T-helper 9 cell (primary cell): Measurements from ENCODE around the gene CYSTM1.

Experiments used
- DNase-seq: peaks from one replicate; pipeline ENCODE4 v3.0.0-alpha.2; 2020

The CYSTM1 gene

GRCh38 chr5:140261403-140262171, 86.6 kb downstream of the CYSTM1 start:
- DNase-seq = peak; percentile 21

- DNase-seq = no peak
Observed at GRCh38 chr5:140262221-140262620, 87.2 kb downstream of the CYSTM1 start.

- no peak for DNase-seq
Observed at GRCh38 chr5:140262839-140263238, 87.9 kb downstream of the CYSTM1 start.

GRCh38 chr5:140265845-140266244, 90.9 kb downstream of the CYSTM1 start:
- no peak for DNase-seq

DNA sequence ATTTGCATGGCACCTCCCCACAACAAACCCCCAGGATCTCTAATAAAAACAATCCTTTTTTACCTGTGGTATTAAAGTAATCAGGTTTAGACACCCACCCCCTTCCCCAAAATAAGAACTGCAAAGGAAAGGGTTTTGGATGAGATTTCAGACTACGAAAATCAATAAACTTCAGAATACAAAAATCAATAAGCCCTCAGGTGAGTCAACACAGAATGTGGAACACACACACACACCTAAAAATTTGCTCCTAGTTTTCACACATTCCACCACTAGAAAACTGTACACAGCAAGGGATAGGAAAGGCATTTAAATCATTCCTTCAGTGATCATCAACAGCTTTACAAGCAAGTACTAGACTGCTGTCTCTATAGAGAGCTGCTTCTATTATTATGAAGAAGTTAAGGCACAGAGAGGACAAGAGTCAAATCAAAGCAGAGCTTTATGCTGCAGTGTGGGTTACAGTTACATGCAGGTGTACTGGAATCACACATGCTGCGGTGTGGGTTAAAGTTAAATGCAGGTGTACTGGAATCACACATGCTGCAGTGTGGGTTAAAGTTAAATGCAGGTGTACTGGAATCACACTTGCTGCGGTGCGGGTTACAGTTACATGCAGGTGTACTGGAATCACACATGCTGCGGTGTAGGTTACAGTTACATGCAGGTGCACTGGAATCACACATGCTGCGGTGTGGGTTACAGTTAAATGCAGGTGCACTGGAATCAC, 91.6 kb downstream of the CYSTM1 start:
- DNase-seq = no peak

GRCh38 chr5:140267201-140267540, 92.2 kb downstream of the CYSTM1 start:
- DNase-seq = no peak

- DNase-seq = no peak
Observed at GRCh38 chr5:140267559-140268018, 92.6 kb downstream of the CYSTM1 start.

- DNase-seq = no peak
Observed at GRCh38 chr5:140270008-140270407, 95.0 kb downstream of the CYSTM1 start.

GRCh38 chr5:140273401-140273877, 98.5 kb downstream of the CYSTM1 start:
- DNase-seq = no peak

GRCh38 chr5:140275837-140276236, 100.8 kb downstream of the CYSTM1 start:
- no peak for DNase-seq

DNA sequence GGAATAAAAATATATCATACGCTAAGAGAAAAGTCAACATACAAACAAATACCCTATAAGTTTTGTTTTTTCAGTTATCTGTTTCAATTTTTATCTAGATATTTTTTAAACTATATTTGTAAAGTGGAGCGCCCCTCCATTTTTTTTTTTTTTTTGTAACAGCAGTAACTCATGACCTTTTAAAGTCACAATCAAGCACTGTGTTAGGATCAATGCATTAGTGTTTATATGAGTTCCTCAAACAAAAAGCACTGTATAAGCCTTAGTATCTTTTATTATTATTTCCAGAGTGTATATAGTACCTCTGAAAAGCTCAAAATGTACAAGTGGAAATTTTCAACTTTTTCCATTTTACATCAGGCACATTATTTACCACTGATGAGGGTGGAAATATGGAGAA, 107.3 kb downstream of the CYSTM1 start:
- no peak for DNase-seq

DNA sequence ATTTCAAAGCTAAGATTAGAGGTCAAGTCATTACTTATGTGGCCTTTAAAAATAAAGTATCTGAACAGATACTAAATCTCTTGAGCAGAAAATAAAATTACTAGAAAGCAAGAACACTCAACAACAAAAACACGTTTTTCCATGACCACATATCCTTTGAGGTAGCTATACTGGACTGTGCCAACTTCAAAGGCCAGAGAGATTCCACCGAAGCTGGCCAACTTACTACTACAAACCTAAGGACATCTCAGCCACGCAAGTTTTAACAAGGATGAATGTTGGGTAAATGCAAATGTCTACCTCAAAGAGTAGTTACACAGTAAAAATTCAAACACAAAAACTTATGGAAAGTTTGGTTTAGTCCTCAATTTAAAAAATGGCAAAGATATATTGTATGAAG, 109.0 kb downstream of the CYSTM1 start:
- DNase-seq = no peak

DNA sequence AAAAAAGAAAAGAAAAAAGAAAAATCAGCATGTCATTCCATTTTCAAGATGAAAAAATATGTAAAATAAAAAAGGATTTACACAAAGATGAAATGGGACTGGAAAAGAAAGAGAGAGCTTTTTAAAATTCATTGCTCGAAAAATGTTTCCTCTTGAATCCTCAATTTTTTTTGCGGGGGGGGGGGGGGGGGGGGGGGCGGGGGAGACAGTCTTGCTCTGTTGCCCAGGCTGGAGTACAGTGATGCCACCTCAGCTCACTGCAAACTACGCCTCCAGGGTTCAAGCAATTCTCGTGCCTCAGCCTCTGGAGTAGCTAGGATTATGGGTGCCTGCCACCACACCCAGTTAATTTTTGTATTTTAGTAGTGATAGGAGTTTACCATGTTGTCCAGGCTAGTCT, 111.4 kb downstream of the CYSTM1 start:
- DNase-seq = no peak

DNA sequence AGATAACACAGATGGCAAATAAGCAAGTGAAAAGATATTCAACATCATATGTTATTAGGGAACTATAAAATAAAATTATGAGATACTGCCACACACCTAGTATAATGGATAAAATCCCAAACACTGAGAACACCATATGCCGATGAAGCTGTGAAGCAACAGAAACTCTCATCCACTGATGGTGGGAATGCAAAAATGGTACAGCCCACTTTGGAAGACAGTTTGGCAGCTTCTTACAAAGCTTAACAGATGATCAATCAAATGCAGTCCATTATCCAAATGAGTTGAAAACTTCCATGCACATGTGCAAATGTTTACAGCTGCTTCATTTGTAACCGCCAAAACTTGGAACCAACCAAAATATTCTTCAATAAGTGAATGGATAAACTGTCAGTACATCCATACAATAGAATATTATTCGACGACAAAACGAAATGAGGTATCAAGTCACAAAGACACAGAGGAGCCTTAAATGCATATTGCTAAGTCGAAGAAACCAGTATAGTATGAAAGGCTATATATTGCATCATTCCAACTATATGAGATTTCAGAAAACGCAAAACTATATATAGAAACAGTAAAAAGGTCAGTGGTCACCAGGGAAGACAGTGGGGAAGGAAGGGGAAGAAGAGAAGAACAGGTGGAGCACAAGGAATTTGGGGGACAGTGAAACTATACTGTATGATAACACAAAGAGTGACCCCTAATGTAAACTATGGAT, 113.0 kb downstream of the CYSTM1 start:
- DNase-seq = no peak

GRCh38 chr5:140292212-140293036, 117.4 kb downstream of the CYSTM1 start:
- no peak for DNase-seq
